GM21825 (cell line): ENCODE measurements around the gene HACL1.

Source experiments
- ATAC-seq: cut with Tn5 transposase; IDR thresholded peaks from one replicate; pipeline ENCODE4 v1.9.1; 2021; ENCODE audit warnings: mild to moderate bottlenecking, moderate library complexity; ENCODE audit not compliant: unreplicated experiment

Gene HACL1

GRCh38 chr3:15531346-15531745, 70.0 kb downstream of the HACL1 start:
- ATAC-seq = no peak

- ATAC-seq = no peak
These were observed 72.4 kb downstream of the HACL1 start for GRCh38 chr3:15528854-15529537.

- ATAC-seq = no peak
These were observed 74.3 kb downstream of the HACL1 start for GRCh38 chr3:15527031-15527459.

GRCh38 chr3:15525790-15526189, 75.6 kb downstream of the HACL1 start:
- no peak for ATAC-seq

- no peak for ATAC-seq
These were observed 77.5 kb downstream of the HACL1 start for GRCh38 chr3:15523660-15524417.

GRCh38 chr3:15522016-15522415, 79.4 kb downstream of the HACL1 start:
- ATAC-seq = no peak

GRCh38 chr3:15521573-15521965, 79.8 kb downstream of the HACL1 start, which contains the start of gene COLQ:
Gene COLQ (minus strand): TSS chr3:15521706. CDS start chr3:15521625, 81 bp downstream.
- ATAC-seq = no peak

GRCh38 chr3:15520804-15521572, 80.4 kb downstream of the HACL1 start:
- ATAC-seq = no peak

- ATAC-seq = no peak
These were observed 81.2 kb downstream of the HACL1 start for GRCh38 chr3:15520185-15520584.

GRCh38 chr3:15519096-15519495, 82.3 kb downstream of the HACL1 start:
- no peak for ATAC-seq

- ATAC-seq = no peak
These were observed 86.6 kb downstream of the HACL1 start for GRCh38 chr3:15514663-15515340.

GRCh38 chr3:15513810-15514662, 87.3 kb downstream of the HACL1 start:
- no peak for ATAC-seq

- no peak for ATAC-seq
These were observed 88.3 kb downstream of the HACL1 start for GRCh38 chr3:15513116-15513515.

- ATAC-seq = no peak
These were observed 89.2 kb downstream of the HACL1 start for GRCh38 chr3:15512166-15512565.

GRCh38 chr3:15511156-15511555, 90.2 kb downstream of the HACL1 start:
- no peak for ATAC-seq
